GM18867 (cell line): ENCODE measurements around the gene SPSB4.

Source experiments
- ATAC-seq: cut with Tn5 transposase; IDR thresholded peaks from one replicate; pipeline ENCODE4 v1.9.1; 2021; ENCODE audit warnings: mild to moderate bottlenecking, moderate library complexity; ENCODE audit not compliant: unreplicated experiment

The SPSB4 gene

GRCh38 chr3:141150081-141150830 lies 99.1 kb downstream of the SPSB4 start:
- ATAC-seq: no peak

- ATAC-seq: no peak
Observed at GRCh38 chr3:141150931-141151330, 99.8 kb downstream of the SPSB4 start.

- ATAC-seq: no peak
Observed at GRCh38 chr3:141151439-141151838, 100.3 kb downstream of the SPSB4 start.

GRCh38 chr3:141152130-141152529 lies 101.0 kb downstream of the SPSB4 start:
- no peak for ATAC-seq

GRCh38 chr3:141152801-141153678 lies 101.9 kb downstream of the SPSB4 start:
- ATAC-seq: no peak

GRCh38 chr3:141153679-141153966 lies 102.5 kb downstream of the SPSB4 start:
- ATAC-seq: no peak

- no peak for ATAC-seq
Observed at GRCh38 chr3:141164852-141165251, 113.7 kb downstream of the SPSB4 start.

GRCh38 chr3:141167681-141168080 lies 116.5 kb downstream of the SPSB4 start:
- ATAC-seq: no peak

GRCh38 chr3:141170678-141171295 lies 119.6 kb downstream of the SPSB4 start:
- ATAC-seq: no peak

- ATAC-seq: no peak
Observed at GRCh38 chr3:141174674-141175073, 123.5 kb downstream of the SPSB4 start.

GRCh38 chr3:141176775-141177174 lies 125.6 kb downstream of the SPSB4 start:
- no peak for ATAC-seq

- ATAC-seq: no peak
Observed at GRCh38 chr3:141178026-141178425, 126.9 kb downstream of the SPSB4 start.

GRCh38 chr3:141178551-141178950 lies 127.4 kb downstream of the SPSB4 start:
- ATAC-seq: no peak

GRCh38 chr3:141179983-141180382 lies 128.8 kb downstream of the SPSB4 start:
- no peak for ATAC-seq

GRCh38 chr3:141181196-141181595 lies 130.0 kb downstream of the SPSB4 start:
- ATAC-seq: no peak

GRCh38 chr3:141181819-141182218 lies 130.7 kb downstream of the SPSB4 start:
- no peak for ATAC-seq

- ATAC-seq: no peak
Observed at GRCh38 chr3:141183606-141184005, 132.5 kb downstream of the SPSB4 start.

- no peak for ATAC-seq
Observed at GRCh38 chr3:141184430-141184829, 133.3 kb downstream of the SPSB4 start.

GRCh38 chr3:141191097-141191749 lies 140.1 kb downstream of the SPSB4 start:
- no peak for ATAC-seq

- ATAC-seq: peak; percentile 100
Observed at GRCh38 chr3:141192345-141192744, 141.2 kb downstream of the SPSB4 start.

- ATAC-seq: no peak
Observed at GRCh38 chr3:141193066-141193830, 142.1 kb downstream of the SPSB4 start.
